Measurements from ENCODE around the gene DIPK2B.
A peak's percentile ranks its signal among the peaks of the same experiment; 100 is the strongest.

Gene DIPK2B

DNA sequence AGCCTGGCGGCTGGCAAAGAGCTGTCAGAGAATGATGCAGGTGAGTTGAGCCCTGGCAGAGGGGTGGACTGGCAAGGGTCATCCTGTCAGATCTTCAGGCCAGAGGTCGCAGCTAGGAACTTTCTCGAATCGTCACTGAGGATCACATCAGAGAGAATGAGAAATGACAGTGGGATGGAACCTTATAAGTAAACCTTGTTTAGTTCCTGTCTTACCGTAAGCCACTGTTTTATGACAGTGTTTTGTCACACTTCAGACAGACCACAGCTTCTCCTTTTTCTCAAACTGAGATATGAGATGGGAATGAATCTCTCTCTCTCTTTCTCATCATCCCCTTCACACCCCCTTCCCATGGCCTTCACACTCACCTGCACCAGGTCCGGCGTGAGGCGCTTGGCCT is 9.3 kb downstream of the DIPK2B start:
- Histone ChIP-seq H3K27me3 (ENCODE audit: insufficient read depth, low read length, poor library complexity, severe bottlenecking) (no peaks in the 10 kb centered on the region), H3K4me2 (ENCODE audit: low read depth, low read length, poor library complexity, severe bottlenecking) (no peak overlapping the region), H3F3A (ENCODE audit: low read depth) (no peaks in the 10 kb centered on the region), H3K4me1 (ENCODE audit: insufficient read depth, low read length, poor library complexity, severe bottlenecking) (peaks cover 5% of the 10 kb centered on the region), H4K20me1 (ENCODE audit: insufficient read depth, low read length, poor library complexity, severe bottlenecking) (no peaks in the 10 kb centered on the region), H3K79me2 (ENCODE audit: insufficient read depth, low read length) (no peaks in the 10 kb centered on the region), H3K4me3 (ENCODE audit: low read length, poor library complexity, severe bottlenecking) (no peak overlapping the region), H2AFZ (ENCODE audit: low read length) (no peak overlapping the region), H3K9me3 (ENCODE audit: insufficient read depth, low read depth, low read length) (no peaks in the 10 kb centered on the region), H3K9me2 (replicated peaks; ENCODE audit: low read depth, low read length) (no peaks in the 10 kb centered on the region), H3K9ac (ENCODE audit: low read depth, low read length, poor library complexity, severe bottlenecking) (no peak overlapping the region), H3K36me3 (ENCODE audit: insufficient read depth, low read length) (no peaks in the 10 kb centered on the region)
- no peak for TF ChIP-seq EZH2phosphoT487 (IDR thresholded peaks at IDR 0.05; ENCODE audit: borderline replicate concordance)
- TF ChIP-seq, protein P1, sequence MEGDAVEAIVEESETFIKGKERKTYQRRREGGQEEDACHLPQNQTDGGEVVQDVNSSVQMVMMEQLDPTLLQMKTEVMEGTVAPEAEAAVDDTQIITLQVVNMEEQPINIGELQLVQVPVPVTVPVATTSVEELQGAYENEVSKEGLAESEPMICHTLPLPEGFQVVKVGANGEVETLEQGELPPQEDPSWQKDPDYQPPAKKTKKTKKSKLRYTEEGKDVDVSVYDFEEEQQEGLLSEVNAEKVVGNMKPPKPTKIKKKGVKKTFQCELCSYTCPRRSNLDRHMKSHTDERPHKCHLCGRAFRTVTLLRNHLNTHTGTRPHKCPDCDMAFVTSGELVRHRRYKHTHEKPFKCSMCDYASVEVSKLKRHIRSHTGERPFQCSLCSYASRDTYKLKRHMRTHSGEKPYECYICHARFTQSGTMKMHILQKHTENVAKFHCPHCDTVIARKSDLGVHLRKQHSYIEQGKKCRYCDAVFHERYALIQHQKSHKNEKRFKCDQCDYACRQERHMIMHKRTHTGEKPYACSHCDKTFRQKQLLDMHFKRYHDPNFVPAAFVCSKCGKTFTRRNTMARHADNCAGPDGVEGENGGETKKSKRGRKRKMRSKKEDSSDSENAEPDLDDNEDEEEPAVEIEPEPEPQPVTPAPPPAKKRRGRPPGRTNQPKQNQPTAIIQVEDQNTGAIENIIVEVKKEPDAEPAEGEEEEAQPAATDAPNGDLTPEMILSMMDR (conservative IDR thresholded peaks at IDR 0.05; ENCODE audit: low read length): no peak

DNA sequence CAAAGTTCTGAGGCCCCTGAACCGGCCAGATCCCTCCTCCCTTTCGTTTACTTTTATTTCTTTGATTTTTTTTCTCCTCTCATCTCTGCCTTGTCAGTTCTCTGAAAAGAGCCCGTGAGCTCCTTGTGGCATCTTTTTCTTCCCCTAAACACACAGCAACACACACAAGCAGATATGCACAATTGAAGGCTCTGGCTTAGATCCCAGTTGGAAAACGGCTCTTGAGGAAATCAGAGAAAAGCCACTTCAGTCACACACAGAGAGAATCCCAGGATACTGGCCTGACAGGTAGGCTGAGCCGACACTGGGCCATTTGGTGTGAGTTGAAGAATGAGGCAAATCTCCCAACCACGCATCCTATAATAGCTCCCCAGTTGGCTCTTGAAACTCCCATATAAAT is 12.9 kb downstream of the DIPK2B start:
- H3F3A ChIP-seq (ENCODE audit: low read depth): no peaks in the 10 kb centered on the region
- H3K9me2 ChIP-seq (replicated peaks; ENCODE audit: low read depth, low read length): no peaks in the 10 kb centered on the region
- peak overlapping the region; percentile 75 for H3K4me3 ChIP-seq (ENCODE audit: low read length, poor library complexity, severe bottlenecking)
- H3K9me3 ChIP-seq (ENCODE audit: insufficient read depth, low read depth, low read length): no peaks in the 10 kb centered on the region
- H3K36me3 ChIP-seq (ENCODE audit: insufficient read depth, low read length): no peaks in the 10 kb centered on the region
- peak overlapping the region; percentile 77 for H3K4me2 ChIP-seq (ENCODE audit: low read depth, low read length, poor library complexity, severe bottlenecking)
- H4K20me1 ChIP-seq (ENCODE audit: insufficient read depth, low read length, poor library complexity, severe bottlenecking): no peaks in the 10 kb centered on the region
- TF ChIP-seq EZH2phosphoT487 (IDR thresholded peaks at IDR 0.05; ENCODE audit: borderline replicate concordance): no peak
- TF ChIP-seq, protein P1 (conservative IDR thresholded peaks at IDR 0.05; ENCODE audit: low read length): no peak
- peaks cover 8% of the 10 kb centered on the region for H3K4me1 ChIP-seq (ENCODE audit: insufficient read depth, low read length, poor library complexity, severe bottlenecking)
- H3K79me2 ChIP-seq (ENCODE audit: insufficient read depth, low read length): no peaks in the 10 kb centered on the region
- H3K9ac ChIP-seq (ENCODE audit: low read depth, low read length, poor library complexity, severe bottlenecking): no peak overlapping the region
- H2AFZ ChIP-seq (ENCODE audit: low read length): peak overlapping the region; percentile 94
- H3K27me3 ChIP-seq (ENCODE audit: insufficient read depth, low read length, poor library complexity, severe bottlenecking): no peaks in the 10 kb centered on the region

DNA sequence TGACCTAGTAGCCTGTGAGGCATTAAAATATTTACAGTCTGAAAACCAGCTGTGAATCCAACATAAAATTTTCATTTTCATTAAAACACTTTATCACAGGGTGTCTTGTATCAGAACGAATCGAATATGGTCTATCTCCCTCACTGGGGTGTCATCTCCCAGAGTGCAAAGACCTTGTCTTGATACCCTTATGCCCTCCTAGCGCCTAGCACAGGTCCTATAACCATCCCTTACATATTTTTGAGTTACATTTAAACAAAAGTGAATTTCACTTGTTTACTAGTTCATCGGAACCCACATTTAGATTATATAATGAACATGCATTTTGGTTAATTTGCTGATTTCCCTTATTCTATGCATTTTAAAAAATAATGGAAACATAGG is 14.0 kb downstream of the DIPK2B start:
- Histone ChIP-seq H3K9me2 (replicated peaks; ENCODE audit: low read depth, low read length) (no peaks in the 10 kb centered on the region), H3K36me3 (ENCODE audit: insufficient read depth, low read length) (no peaks in the 10 kb centered on the region), H3K4me3 (ENCODE audit: low read length, poor library complexity, severe bottlenecking) (peak overlapping the region; percentile 75), H3K4me1 (ENCODE audit: insufficient read depth, low read length, poor library complexity, severe bottlenecking) (peaks cover 8% of the 10 kb centered on the region), H4K20me1 (ENCODE audit: insufficient read depth, low read length, poor library complexity, severe bottlenecking) (no peaks in the 10 kb centered on the region), H3K9ac (ENCODE audit: low read depth, low read length, poor library complexity, severe bottlenecking) (peak overlapping the region; percentile 59), H3K9me3 (ENCODE audit: insufficient read depth, low read depth, low read length) (no peaks in the 10 kb centered on the region), H3K4me2 (ENCODE audit: low read depth, low read length, poor library complexity, severe bottlenecking) (peak overlapping the region; percentile 77), H3K79me2 (ENCODE audit: insufficient read depth, low read length) (no peaks in the 10 kb centered on the region), H3F3A (ENCODE audit: low read depth) (no peaks in the 10 kb centered on the region), H2AFZ (ENCODE audit: low read length) (peak overlapping the region; percentile 94), H3K27me3 (ENCODE audit: insufficient read depth, low read length, poor library complexity, severe bottlenecking) (no peaks in the 10 kb centered on the region)
- TF ChIP-seq, protein P1 (conservative IDR thresholded peaks at IDR 0.05; ENCODE audit: low read length): no peak
- TF ChIP-seq EZH2phosphoT487 (IDR thresholded peaks at IDR 0.05; ENCODE audit: borderline replicate concordance): no peak
